ENCODE data around the gene PPP1R14B.

The PPP1R14B gene

DNA sequence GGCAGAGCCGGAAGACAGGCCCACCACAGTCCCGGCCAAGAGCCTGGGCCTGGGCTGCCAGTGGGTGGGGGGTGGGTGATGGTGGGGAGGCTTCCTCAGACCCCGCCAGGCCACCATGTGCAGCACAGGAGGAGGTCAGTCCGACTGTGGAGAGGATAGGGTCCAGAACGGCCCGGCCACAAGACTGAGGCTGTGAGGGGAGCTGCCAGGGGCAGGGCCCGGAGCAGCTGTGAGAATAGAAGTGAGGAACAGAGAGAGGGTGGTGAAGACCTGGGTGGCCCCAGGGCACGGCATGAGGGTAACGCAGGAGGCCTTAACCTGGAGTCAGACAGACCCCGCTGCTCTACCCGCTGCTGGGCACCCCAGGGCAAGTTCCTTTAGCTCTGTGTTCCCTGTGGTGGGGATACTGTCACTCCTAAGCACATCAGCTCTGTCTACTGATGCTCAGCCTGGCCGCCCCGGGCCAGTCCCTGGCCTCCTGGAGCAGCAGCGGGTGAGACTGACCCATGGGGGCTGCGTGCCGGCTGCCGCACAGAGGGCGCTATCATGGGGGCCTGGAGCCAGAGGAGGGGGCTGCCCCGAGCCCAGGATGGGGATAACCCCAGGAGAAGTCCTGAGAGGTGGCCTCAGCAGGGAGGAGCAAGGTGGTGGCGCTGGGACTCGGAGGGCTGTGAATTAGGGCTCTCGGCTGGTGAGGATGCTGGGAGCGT is 38.5 kb downstream of the PPP1R14B start:
- H3K9me3 ChIP-seq (ENCODE audit: low read length), result no peaks in the 10 kb centered on the region
- peaks cover 26% of the 10 kb centered on the region for H3K36me3 ChIP-seq (ENCODE audit: insufficient read depth, low read length)
- no peak overlapping the region for H2AFZ ChIP-seq (ENCODE audit: low read depth, low read length)

DNA sequence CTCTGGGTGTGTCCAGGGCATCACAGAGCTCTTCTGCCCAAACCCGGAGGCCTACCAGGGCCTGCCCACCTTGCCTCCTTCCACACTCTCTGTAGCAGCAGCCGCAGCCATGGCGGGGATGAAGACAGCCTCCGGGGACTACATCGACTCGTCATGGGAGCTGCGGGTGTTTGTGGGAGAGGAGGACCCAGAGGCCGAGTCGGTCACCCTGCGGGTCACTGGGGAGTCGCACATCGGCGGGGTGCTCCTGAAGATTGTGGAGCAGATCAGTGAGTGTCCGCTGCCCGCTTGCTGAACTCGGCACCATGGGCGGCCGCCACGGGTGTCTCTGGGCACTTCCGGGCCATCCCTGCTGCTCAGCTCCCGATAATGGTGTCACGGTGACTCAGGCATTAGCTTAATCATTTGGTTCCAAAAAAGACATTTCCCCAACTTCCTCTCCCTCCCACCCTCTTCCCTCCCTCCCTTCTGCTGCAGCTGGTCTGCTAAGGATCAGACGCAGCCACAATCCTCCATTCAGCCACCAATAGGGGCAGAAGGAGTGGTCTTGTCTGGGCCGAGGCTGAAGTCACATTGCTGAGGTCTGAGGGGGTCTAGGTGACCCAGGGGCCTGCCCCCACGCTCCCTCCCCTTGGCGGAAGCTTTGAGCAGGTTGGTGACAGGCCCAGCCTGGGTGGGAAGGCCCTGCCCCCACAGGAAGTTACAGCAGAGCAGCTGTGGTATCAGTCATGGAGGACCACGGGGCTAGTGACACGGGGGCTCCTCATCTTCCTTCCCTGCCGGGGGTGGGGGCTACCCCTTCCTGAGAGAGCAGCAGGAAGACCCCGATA is 39.3 kb downstream of the PPP1R14B start:
- H2AFZ ChIP-seq (ENCODE audit: low read depth, low read length), result no peak overlapping the region
- H3K4me1 ChIP-seq (ENCODE audit: insufficient read depth, low read length), result peaks cover 3% of the 10 kb centered on the region
- H3K4me3 ChIP-seq (ENCODE audit: low read length), result no peak overlapping the region
- H3K27me3 ChIP-seq (ENCODE audit: insufficient read depth, low read length), result no peaks in the 10 kb centered on the region
- no peaks in the 10 kb centered on the region for H3K9me3 ChIP-seq (ENCODE audit: low read length)
- H3K36me3 ChIP-seq (ENCODE audit: insufficient read depth, low read length), result peaks cover 33% of the 10 kb centered on the region

More for the DNA sequence above, 38.5 kb downstream of the PPP1R14B start:
- Histone ChIP-seq H3K4me1 (ENCODE audit: insufficient read depth, low read length) (peaks cover 3% of the 10 kb centered on the region), H3K4me3 (ENCODE audit: low read length) (no peak overlapping the region), H3K27me3 (ENCODE audit: insufficient read depth, low read length) (no peaks in the 10 kb centered on the region)

DNA sequence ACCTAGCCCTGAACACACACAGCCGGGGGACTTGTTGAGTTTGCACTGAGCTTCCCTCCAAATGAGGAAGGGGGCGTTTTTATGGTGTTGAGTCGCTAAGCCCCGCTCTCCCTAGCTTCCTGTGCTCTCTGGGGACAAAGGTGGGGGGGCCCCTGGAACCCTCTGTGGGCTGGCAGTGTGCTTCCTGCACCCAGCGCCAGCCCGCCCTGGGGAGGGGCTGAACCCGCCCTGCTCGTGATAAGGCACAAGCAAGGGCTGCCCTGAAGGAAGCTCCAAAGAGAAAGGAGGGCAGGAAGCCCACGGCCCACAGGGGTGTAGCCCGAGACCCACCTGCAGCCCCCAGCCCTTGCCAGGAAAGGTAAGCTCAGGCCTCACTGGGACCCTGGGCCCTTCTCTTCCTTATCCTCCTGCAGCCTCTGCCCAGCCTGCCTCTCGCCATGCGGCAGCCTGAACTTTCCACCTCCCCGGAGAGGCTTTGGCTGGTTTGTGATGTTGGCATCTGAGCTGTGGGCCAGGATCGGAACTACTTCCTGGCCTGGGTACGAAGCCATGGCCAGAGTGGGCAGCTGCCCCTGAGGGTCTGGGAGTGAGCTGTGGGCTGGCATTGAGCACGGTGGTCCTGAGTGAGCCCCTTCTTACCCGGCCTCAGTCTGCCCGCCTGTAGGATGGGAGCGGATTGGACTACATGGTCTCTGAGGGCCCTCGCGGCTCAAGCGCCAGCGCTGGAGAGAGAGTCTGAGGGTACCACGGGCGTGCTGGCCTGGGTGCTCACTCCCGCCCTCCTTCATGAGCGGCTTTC is 40.1 kb downstream of the PPP1R14B start, which contains the start of gene FERMT3:
Gene FERMT3 (plus strand): TSS at position 265 of the 799 bp plus-strand sequence. CDS start 644 bp downstream, outside the sequence.
- peaks cover 3% of the 10 kb centered on the region for H3K4me1 ChIP-seq (ENCODE audit: insufficient read depth, low read length)
- no peaks in the 10 kb centered on the region for H3K27me3 ChIP-seq (ENCODE audit: insufficient read depth, low read length)
- peaks cover 39% of the 10 kb centered on the region for H3K36me3 ChIP-seq (ENCODE audit: insufficient read depth, low read length)
- H3K4me3 ChIP-seq (ENCODE audit: low read length), result no peak within 1 kb of the TSS
- H2AFZ ChIP-seq (ENCODE audit: low read depth, low read length), result no peak within 1 kb of the TSS
- no peaks in the 10 kb centered on the region for H3K9me3 ChIP-seq (ENCODE audit: low read length)

DNA sequence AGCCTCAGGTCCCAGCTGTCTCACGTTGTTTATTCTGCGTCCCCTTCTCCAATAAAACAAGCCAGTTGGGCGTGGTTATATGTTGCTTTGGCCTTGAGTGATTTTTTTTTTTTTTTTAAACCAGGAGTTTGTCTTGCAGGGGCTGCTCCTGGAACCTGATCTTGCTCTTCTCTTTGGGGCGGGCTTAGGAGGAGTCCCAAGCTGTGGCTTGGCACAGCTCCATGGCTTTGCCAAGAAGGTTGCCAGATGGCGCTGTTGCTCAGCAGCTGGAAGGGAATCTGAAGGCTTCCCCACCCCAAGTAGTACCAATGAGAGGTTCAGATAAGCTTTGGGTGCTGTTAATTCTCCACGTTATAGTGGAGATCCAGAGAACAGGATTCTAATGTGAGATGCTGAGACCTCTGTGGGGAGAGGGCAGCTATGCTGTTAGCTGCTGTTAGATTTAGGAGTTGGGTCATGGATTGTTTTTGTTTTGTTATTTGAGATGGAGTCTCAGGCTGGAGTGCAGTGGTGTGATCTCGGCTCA is 42.2 kb downstream of the PPP1R14B start:
- no peaks in the 10 kb centered on the region for H3K27me3 ChIP-seq (ENCODE audit: insufficient read depth, low read length)
- peaks cover 3% of the 10 kb centered on the region for H3K4me1 ChIP-seq (ENCODE audit: insufficient read depth, low read length)
- no peaks in the 10 kb centered on the region for H3K9me3 ChIP-seq (ENCODE audit: low read length)
- no peak overlapping the region for H3K4me3 ChIP-seq (ENCODE audit: low read length)
- no peak overlapping the region for H2AFZ ChIP-seq (ENCODE audit: low read depth, low read length)
- H3K36me3 ChIP-seq (ENCODE audit: insufficient read depth, low read length), result peaks cover 59% of the 10 kb centered on the region

DNA sequence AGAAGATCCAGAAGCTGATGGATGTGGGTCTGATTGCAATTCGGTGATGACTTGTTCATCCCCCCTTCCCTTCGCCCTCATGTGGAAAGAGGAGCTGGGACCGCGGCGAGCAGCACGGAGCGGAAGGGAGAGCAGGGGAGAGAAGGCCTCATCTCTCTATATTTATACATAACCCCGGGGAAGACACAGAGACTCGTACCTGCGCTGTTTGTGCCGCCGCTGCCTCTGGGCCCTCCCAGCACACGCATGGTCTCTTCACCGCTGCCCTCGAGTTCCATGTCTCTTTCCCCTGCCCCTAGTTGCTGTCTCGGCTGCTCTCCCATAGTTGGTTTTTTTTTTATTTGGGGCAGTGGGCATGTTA is 42.7 kb downstream of the PPP1R14B start:
- Histone ChIP-seq H3K4me3 (ENCODE audit: low read length) (no peak overlapping the region), H2AFZ (ENCODE audit: low read depth, low read length) (no peak overlapping the region), H3K9me3 (ENCODE audit: low read length) (no peaks in the 10 kb centered on the region), H3K36me3 (ENCODE audit: insufficient read depth, low read length) (peaks cover 59% of the 10 kb centered on the region), H3K4me1 (ENCODE audit: insufficient read depth, low read length) (peaks cover 3% of the 10 kb centered on the region), H3K27me3 (ENCODE audit: insufficient read depth, low read length) (no peaks in the 10 kb centered on the region)

DNA sequence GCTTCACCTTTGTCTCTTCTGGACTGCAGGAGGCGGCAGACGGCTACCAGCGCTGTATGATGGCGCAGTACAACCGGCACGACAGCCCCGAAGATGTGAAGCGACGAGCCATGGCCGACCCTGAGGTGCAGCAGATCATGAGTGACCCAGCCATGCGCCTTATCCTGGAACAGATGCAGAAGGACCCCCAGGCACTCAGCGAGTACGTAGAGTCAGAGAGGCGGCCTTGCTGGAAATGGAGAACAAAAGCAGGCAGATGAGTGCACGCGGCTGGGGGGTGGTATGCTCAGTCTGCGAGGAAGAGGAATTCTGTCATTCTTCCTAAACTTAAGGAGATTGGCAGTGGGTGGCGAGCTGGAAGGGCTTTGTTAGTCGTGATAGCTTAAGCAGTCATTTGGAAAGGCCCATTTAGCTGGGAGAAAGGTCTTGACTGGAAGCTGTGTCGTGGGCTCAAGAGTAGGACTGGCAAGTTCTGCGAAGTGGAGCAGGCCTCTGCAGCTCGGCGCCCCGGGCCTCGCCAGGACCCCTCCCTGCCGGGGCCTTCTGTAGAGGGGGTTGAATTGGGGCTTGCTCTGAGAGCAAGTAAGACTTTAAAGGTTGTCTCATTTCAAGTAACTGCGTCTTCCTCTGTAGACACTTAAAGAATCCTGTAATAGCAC is 43.2 kb downstream of the PPP1R14B start:
- Histone ChIP-seq H3K9me3 (ENCODE audit: low read length) (no peaks in the 10 kb centered on the region), H3K4me3 (ENCODE audit: low read length) (no peak overlapping the region), H3K36me3 (ENCODE audit: insufficient read depth, low read length) (peaks cover 60% of the 10 kb centered on the region), H3K4me1 (ENCODE audit: insufficient read depth, low read length) (peaks cover 3% of the 10 kb centered on the region), H2AFZ (ENCODE audit: low read depth, low read length) (no peak overlapping the region), H3K27me3 (ENCODE audit: insufficient read depth, low read length) (no peaks in the 10 kb centered on the region)

DNA sequence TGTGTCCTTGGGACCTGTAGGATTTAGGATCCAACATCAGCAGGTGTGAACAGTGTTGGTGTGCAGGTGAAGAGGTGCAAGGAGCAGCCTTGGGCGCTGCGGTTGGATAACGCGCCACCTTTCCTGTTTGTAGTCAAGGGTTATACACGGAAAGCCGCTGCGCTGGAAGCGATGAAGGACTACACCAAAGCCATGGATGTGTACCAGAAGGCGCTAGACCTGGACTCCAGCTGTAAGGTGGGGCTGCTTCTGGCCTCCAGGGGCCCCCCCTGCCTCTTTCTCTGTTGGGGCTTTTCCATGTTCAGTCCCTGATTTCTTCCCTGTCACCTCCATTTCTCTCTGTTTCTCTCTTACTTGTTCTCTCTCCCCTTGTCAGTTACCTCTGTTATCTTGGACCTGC is 43.8 kb downstream of the PPP1R14B start:
- Histone ChIP-seq H3K9me3 (ENCODE audit: low read length) (no peaks in the 10 kb centered on the region), H3K4me1 (ENCODE audit: insufficient read depth, low read length) (peaks cover 3% of the 10 kb centered on the region), H3K36me3 (ENCODE audit: insufficient read depth, low read length) (peaks cover 66% of the 10 kb centered on the region), H3K4me3 (ENCODE audit: low read length) (no peak overlapping the region), H3K27me3 (ENCODE audit: insufficient read depth, low read length) (no peaks in the 10 kb centered on the region), H2AFZ (ENCODE audit: low read depth, low read length) (no peak overlapping the region)

DNA sequence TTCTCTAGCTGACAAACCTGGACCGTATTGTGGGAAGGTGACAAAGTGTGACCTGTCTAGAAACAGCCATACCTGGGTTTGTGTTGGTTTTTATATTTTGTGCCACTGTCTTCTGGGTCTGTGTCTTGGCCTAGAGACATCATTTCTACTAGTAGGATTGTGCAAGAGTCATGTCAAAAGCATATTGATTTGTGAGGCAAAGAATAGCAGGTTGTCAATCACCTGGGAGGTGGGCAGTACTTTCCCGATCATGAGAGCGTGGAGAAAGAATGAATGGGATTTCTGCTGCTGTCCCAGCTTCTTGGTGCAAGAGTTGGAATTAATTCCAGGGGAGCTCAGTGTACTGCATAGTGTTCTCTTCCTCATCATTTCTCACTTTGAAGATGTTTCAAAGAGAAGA is 45.2 kb downstream of the PPP1R14B start:
- no peaks in the 10 kb centered on the region for H3K9me3 ChIP-seq (ENCODE audit: low read length)
- no peak overlapping the region for H2AFZ ChIP-seq (ENCODE audit: low read depth, low read length)
- peaks cover 78% of the 10 kb centered on the region for H3K36me3 ChIP-seq (ENCODE audit: insufficient read depth, low read length)
- no peaks in the 10 kb centered on the region for H3K4me1 ChIP-seq (ENCODE audit: insufficient read depth, low read length)
- no peak overlapping the region for H3K4me3 ChIP-seq (ENCODE audit: low read length)
- H3K27me3 ChIP-seq (ENCODE audit: insufficient read depth, low read length), result no peaks in the 10 kb centered on the region

DNA sequence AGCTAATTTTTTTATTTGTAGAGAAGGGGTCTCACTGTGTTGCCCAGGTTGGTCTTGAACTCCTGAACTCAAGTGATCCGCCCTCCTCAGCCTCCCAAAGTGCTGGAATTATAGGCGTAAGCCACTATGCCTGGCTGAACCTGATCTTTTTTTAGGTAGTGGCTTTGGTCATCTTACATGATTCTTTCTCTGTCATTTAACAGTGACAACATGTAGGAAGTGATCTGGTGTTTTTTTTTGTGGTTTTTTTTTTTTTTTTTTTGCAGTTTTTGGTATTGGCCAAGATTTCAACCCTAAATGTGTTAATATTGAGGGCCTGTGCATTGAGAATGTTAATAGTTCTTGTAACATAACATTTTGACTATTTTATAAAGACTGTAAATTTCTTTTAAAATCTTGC is 48.2 kb downstream of the PPP1R14B start:
- Histone ChIP-seq H3K4me3 (ENCODE audit: low read length) (no peak overlapping the region), H3K4me1 (ENCODE audit: insufficient read depth, low read length) (no peaks in the 10 kb centered on the region), H3K27me3 (ENCODE audit: insufficient read depth, low read length) (no peaks in the 10 kb centered on the region), H3K36me3 (ENCODE audit: insufficient read depth, low read length) (peaks cover 87% of the 10 kb centered on the region), H3K9me3 (ENCODE audit: low read length) (no peaks in the 10 kb centered on the region), H2AFZ (ENCODE audit: low read depth, low read length) (no peak overlapping the region)

DNA sequence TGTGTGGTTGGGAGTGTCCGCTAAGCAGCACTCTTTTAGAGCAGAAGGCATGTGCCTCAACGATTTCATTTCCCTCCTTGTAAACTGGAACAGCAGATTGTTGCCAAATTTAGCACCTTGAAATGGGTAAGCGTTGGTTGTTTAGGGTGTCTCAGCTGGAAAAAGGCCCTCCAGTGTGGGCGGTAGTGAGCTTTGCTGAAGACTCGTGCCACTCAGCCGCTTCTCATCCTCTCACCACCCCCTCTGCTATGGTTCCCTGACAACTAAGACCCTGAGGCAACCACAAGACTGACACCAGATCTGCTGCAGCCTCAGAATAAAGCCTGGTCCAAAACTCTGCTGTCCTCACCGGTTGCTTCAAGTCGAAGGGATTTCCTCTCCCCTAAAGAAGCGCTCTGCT is 50.1 kb downstream of the PPP1R14B start:
- Histone ChIP-seq H3K36me3 (ENCODE audit: insufficient read depth, low read length) (peaks cover 84% of the 10 kb centered on the region), H3K4me1 (ENCODE audit: insufficient read depth, low read length) (no peaks in the 10 kb centered on the region), H3K4me3 (ENCODE audit: low read length) (no peak overlapping the region), H2AFZ (ENCODE audit: low read depth, low read length) (no peak overlapping the region), H3K9me3 (ENCODE audit: low read length) (no peaks in the 10 kb centered on the region), H3K27me3 (ENCODE audit: insufficient read depth, low read length) (no peaks in the 10 kb centered on the region)
